Natural killer cell (primary cell): ENCODE data around the gene NPM1. TPM values are rescaled to one million over a fixed set of nuclear protein-coding genes. Genes with fewer than 3 reads are reported as not detected.
"Not testable (repeated sequence)": the region's sequence is repeated elsewhere in the genome, so short reads cannot be mapped to it uniquely, and the experiment has no call there.

ENCODE experiments used
- ATAC-seq, 3 donors: fragments of 150-1000 bp in 2 of 3; fragments of 200-7000 bp in 1 of 3; cut with Tn5 transposase; 1 replicate in 1 of 3; 2 replicates in 2 of 3; pipeline ENCODE4 v1.10.0; 2021; ENCODE audit warnings: mild to moderate bottlenecking in 2 of 3, moderate library complexity in 2 of 3
- DNase-seq, 2 donors: peaks; one replicate each; pipeline versions ENCODE4 v3.0.0 to v3.0.0-alpha.2; 2013 to 2021; ENCODE audit warnings: mixed read lengths in 1 of 2
- H3K27ac ChIP-seq: one replicate; pipeline ENCODE4 v1.5.1; 2013; ENCODE audit warnings: mild to moderate bottlenecking, low read length
- H3K27me3 ChIP-seq: one replicate; pipeline ENCODE4 v1.6.1; 2013; ENCODE audit warnings: low read length; ENCODE audit not compliant: control insufficient read depth, insufficient read depth
- H3K36me3 ChIP-seq: one replicate; pipeline ENCODE4 v1.6.1; 2013; ENCODE audit warnings: low read length; ENCODE audit not compliant: control insufficient read depth, insufficient read depth
- H3K4me1 ChIP-seq: one replicate; pipeline ENCODE4 v1.6.1; 2013; ENCODE audit warnings: low read length; ENCODE audit not compliant: control insufficient read depth, insufficient read depth
- H3K4me3 ChIP-seq: one replicate; pipeline ENCODE4 v1.5.1; 2013; ENCODE audit warnings: low read length
- H3K9me3 ChIP-seq: one replicate; pipeline ENCODE4 v1.6.1; 2013; ENCODE audit warnings: low read length; ENCODE audit not compliant: control insufficient read depth, insufficient read depth
- H3K27ac Mint-ChIP-seq, 2 donors: one replicate each; pipeline ENCODE4 v1.8.0; 2022; ENCODE audit warnings: mild to moderate bottlenecking in 2 of 2, mixed read lengths in 2 of 2, moderate library complexity in 1 of 2
- H3K27me3 Mint-ChIP-seq, 2 donors: one replicate each; pipeline ENCODE4 v1.8.0; 2022; ENCODE audit warnings: low read depth in 2 of 2, mixed read lengths in 2 of 2
- H3K36me3 Mint-ChIP-seq: one replicate; pipeline ENCODE4 v1.8.0; 2022; ENCODE audit warnings: mixed read lengths
- H3K4me1 Mint-ChIP-seq, 2 donors: one replicate each; pipeline ENCODE4 v1.8.0; 2022; ENCODE audit warnings: mixed read lengths in 2 of 2
- H3K4me3 Mint-ChIP-seq: one replicate; pipeline ENCODE4 v1.8.0; 2022; ENCODE audit warnings: mild to moderate bottlenecking, moderate library complexity, mixed read lengths
- H3K9me3 Mint-ChIP-seq, 2 donors: one replicate each; pipeline ENCODE4 v1.8.0; 2022; ENCODE audit warnings: mixed read lengths in 2 of 2
- WGBS: methylation state at CpG from one replicate; pipeline ENCODE4 v1.1.7; 2013; ENCODE audit warnings: missing lambda C conversion rate; ENCODE audit not compliant: insufficient coverage; 5-methylcytosine and 5-hydroxymethylcytosine counted together
- intact Hi-C: fragments of 100-400 bp; cut with micrococcal nuclease; formaldehyde crosslinking; loops from one replicate; pipeline ENCODE4 v1.14.2; 2022
- total RNA-seq, 4 donors: library from RNA; stranded (reverse); fragments of 120-200 nt in 1 of 4; gene quantifications; one replicate each; pipeline versions ENCODE4 v1.2.3 to v1.2.4, GENCODE V29; 2013 to 2022
- TF ChIP-seq, protein P1 (sequence below): fragments of 200-600 bp; IDR thresholded peaks from one replicate; pipeline ENCODE4 v1.8.0; 2022; ENCODE audit warnings: antibody characterized with exemption

NPM1 gene
- total RNA-seq, 3 donors from 2014 or later (not counting 1 experiment from before 2014, with no cell fraction given): 440 to 554 (median 454) TPM

DNA sequence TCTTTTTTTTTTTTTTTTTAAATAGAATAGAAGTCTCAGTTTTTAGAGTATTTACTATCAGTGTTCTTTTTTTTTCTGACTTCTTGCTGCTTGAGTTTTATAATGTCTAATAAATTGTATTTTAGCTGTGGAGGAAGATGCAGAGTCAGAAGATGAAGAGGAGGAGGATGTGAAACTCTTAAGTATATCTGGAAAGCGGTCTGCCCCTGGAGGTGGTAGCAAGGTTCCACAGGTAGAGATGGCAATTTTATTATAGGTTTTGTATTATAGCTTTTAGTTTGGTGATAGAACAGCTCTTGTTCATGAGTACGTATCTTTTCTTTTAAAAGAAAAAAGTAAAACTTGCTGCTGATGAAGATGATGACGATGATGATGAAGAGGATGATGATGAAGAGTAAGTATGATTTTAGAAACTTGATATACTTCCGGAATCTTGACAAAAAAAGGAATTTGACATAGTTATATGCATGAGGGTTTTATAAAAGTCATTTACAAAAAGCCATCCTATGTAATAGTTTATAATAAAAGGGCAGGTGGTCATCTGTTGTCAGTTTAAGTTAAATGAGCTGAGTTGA, 5.0 kb downstream of the NPM1 start:
- Histone ChIP-seq H3K4me1 (peaks cover 25% of the 10 kb centered on the region), H3K4me3 (no peak overlapping the region), H3K27ac (no peak overlapping the region), H3K27me3 (no peaks in the 10 kb centered on the region), H3K9me3 (no peaks in the 10 kb centered on the region), H3K36me3 (peaks cover 56% of the 10 kb centered on the region)
- Mint-ChIP-seq H3K27me3 (no peaks in the 10 kb centered on the region), H3K4me3 (no peak overlapping the region), H3K36me3 (peaks cover 24% of the 10 kb centered on the region), H3K9me3 (no peaks in the 10 kb centered on the region), H3K27ac (peak overlapping the region in 1 of 2 donors; percentile 37), H3K4me1 (peaks cover 62 to 68% of the 10 kb centered on the region in 2 donors)
- no peak for ATAC-seq
- TF ChIP-seq, protein P1, sequence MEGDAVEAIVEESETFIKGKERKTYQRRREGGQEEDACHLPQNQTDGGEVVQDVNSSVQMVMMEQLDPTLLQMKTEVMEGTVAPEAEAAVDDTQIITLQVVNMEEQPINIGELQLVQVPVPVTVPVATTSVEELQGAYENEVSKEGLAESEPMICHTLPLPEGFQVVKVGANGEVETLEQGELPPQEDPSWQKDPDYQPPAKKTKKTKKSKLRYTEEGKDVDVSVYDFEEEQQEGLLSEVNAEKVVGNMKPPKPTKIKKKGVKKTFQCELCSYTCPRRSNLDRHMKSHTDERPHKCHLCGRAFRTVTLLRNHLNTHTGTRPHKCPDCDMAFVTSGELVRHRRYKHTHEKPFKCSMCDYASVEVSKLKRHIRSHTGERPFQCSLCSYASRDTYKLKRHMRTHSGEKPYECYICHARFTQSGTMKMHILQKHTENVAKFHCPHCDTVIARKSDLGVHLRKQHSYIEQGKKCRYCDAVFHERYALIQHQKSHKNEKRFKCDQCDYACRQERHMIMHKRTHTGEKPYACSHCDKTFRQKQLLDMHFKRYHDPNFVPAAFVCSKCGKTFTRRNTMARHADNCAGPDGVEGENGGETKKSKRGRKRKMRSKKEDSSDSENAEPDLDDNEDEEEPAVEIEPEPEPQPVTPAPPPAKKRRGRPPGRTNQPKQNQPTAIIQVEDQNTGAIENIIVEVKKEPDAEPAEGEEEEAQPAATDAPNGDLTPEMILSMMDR: no peak
- intact Hi-C loops: no loop called here
- WGBS: 89% methylated on average over 3 of the region's 4 CpGs
- DNase-seq: no peak

DNA sequence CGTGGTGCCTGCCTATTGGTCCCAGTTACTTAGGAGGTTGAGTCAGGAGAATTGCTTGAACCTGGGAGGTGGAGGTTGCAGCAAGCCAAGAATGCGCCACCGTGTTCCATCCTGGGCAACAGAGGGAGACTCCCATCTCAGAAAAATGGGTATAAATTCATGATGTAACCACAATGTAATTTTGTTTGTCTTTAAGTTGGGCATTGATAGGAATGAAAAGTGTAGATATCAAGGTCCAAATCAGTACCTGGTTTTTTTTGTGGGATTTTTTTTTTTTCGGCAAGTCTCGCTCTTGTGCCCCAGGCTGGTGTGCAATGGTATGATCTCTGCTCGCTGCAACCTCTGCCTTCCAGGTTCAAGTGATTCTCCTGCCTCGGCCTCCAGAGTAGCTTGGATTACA, 7.4 kb downstream of the NPM1 start:
- no peak overlapping the region for H3K27ac Mint-ChIP-seq

DNA sequence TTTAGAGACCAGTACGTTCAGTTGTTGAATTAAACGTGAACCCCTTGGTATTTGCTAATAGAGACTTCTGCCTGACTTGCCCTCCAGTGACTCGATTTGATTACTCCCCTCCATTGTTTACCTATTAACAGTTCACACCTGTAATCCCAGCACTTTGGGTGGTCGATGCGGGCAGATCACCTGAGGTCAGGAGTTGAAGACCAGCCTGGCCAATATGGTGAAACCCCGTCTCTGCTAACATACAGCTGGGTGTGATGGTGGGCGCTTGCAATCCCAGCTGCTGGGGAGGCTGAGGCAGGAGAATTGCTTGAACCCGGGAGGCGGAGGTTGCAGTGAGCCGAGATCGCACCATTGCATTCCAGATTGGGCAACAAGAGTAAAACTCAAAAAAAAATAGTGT, 8.9 kb downstream of the NPM1 start:
- H3K4me3 ChIP-seq, H3K4me1 ChIP-seq, H3K27ac ChIP-seq, H3K27ac Mint-ChIP-seq, H3K27me3 Mint-ChIP-seq, intact Hi-C loops, H3K9me3 ChIP-seq, H3K9me3 Mint-ChIP-seq, H3K27me3 ChIP-seq, H3K4me3 Mint-ChIP-seq, ATAC-seq: not testable (repeated sequence)
- H3K36me3 ChIP-seq: peaks cover 74% of the 10 kb centered on the region
- peaks cover 31% of the 10 kb centered on the region for H3K36me3 Mint-ChIP-seq
- peaks cover 31 to 38% of the 10 kb centered on the region in 2 donors for H3K4me1 Mint-ChIP-seq
- WGBS: 94% methylated on average over 11 of the region's 11 CpGs
- DNase-seq: peak in 1 of 2 donors; percentile 2

More for the DNA sequence above, 7.4 kb downstream of the NPM1 start:
- Histone ChIP-seq H3K4me1 (peaks cover 12% of the 10 kb centered on the region), H3K27me3 (no peaks in the 10 kb centered on the region), H3K27ac (no peak overlapping the region), H3K9me3 (no peaks in the 10 kb centered on the region), H3K36me3 (peaks cover 64% of the 10 kb centered on the region), H3K4me3 (no peak overlapping the region)
- TF ChIP-seq, protein P1: no peak
- peaks cover 43 to 53% of the 10 kb centered on the region in 2 donors for H3K4me1 Mint-ChIP-seq
- H3K27me3 Mint-ChIP-seq: no peaks in the 10 kb centered on the region
- no peaks in the 10 kb centered on the region for H3K9me3 Mint-ChIP-seq
- intact Hi-C loops: no loop called here
- ATAC-seq: no peak
- no peak overlapping the region for H3K4me3 Mint-ChIP-seq
- H3K36me3 Mint-ChIP-seq: peaks cover 28% of the 10 kb centered on the region
- no peak for DNase-seq
- WGBS: 93% methylated on average over 7 of the region's 7 CpGs

DNA sequence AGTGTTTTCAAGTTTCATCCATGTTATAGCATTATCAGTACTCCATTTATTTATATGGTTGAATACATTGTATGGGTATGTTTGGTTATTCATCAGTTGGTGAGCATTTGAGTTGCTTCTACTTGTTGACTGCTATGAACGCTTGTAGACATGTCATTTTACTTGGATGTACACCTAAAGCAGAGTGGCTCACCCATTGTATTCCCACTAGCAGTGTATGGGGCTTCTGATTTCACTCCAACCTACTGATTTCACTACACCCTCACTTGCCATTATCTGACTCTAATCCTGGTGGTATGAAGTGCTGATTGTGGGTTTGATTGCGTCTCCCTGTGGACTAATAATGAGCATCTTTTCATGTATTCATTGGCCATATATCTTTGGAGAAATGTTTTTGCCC, 9.5 kb downstream of the NPM1 start:
- H3K27me3 Mint-ChIP-seq: no peaks in the 10 kb centered on the region

More for the DNA sequence above, 9.5 kb downstream of the NPM1 start:
- Histone ChIP-seq H3K36me3 (peaks cover 72% of the 10 kb centered on the region), H3K27ac (no peak overlapping the region), H3K27me3 (no peaks in the 10 kb centered on the region), H3K4me1 (peaks cover under 1% of the 10 kb centered on the region), H3K9me3 (no peaks in the 10 kb centered on the region), H3K4me3 (no peak overlapping the region)
- intact Hi-C loops: no loop called here
- TF ChIP-seq, protein P1: no peak
- Mint-ChIP-seq H3K36me3 (peaks cover 31% of the 10 kb centered on the region), H3K4me1 (peaks cover 31 to 38% of the 10 kb centered on the region in 2 donors), H3K27ac (no peak overlapping the region), H3K4me3 (no peak overlapping the region), H3K9me3 (no peaks in the 10 kb centered on the region)
- DNase-seq (peak in 1 of 2 donors; percentile 5), ATAC-seq (no peak)
- 100% methylated on average over 1 of the region's 2 CpGs for WGBS
